ENCODE measurements around the gene CD274.
"Not testable (repeated sequence)": the region's sequence is repeated elsewhere in the genome, so short reads cannot be mapped to it uniquely, and the experiment has no call there.

The CD274 gene

DNA sequence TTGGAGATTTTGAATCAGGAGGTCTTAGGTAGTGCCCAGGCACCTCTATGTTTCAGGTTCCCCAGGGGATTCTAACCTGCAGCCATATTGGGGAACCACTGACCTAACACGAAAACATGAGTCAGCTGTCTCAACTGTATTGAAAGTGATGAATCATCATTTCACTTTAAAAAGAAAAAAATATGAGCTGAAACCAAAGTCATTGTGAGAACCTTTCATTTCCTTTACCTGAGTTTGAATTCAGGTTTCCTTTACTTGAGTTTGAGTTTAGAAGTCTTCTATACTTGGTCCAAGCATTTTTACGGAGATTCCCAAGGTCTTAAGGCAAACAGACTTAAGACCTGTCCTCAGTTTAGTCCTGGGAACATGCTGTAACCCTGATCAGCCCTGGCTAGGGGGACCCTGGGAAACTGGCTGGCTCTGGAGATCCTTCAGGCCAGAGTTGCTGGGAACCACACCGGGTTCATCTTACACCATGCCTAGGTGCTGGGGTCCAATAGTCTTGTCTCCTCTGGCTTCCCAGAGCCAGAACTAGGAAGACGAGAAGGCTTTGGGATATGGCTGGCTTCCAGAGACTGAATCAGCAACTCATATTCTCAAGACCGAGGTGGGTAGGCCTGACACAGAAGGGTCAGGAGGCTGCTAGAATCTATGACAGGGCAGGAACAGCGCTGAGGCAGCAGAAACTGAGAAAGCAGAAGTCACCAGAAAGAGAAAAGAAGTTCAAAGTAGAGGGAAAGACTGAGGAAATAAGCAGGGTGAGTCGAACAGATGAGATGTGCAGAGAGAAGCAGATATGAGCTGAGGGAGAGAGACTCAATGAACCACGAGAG, 43.6 kb downstream of the CD274 start:
- no peak overlapping the region for H3K4me3 ChIP-seq (ENCODE audit: control insufficient read depth, low read depth, low read length)
- DNase-seq (ENCODE audit: low read depth), result peak; percentile 54
- TF ChIP-seq, protein P1, sequence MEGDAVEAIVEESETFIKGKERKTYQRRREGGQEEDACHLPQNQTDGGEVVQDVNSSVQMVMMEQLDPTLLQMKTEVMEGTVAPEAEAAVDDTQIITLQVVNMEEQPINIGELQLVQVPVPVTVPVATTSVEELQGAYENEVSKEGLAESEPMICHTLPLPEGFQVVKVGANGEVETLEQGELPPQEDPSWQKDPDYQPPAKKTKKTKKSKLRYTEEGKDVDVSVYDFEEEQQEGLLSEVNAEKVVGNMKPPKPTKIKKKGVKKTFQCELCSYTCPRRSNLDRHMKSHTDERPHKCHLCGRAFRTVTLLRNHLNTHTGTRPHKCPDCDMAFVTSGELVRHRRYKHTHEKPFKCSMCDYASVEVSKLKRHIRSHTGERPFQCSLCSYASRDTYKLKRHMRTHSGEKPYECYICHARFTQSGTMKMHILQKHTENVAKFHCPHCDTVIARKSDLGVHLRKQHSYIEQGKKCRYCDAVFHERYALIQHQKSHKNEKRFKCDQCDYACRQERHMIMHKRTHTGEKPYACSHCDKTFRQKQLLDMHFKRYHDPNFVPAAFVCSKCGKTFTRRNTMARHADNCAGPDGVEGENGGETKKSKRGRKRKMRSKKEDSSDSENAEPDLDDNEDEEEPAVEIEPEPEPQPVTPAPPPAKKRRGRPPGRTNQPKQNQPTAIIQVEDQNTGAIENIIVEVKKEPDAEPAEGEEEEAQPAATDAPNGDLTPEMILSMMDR (IDR thresholded peaks at IDR 0.05; ENCODE audit: control insufficient read depth, insufficient read depth, low read depth, low read length, missing control alignments), result no peak

- H3K4me3 ChIP-seq (ENCODE audit: control insufficient read depth, low read depth, low read length), result not testable (repeated sequence)
Observed at GRCh38 chr9:5494765-5495164, 44.4 kb downstream of the CD274 start.

GRCh38 chr9:5499157-5499556, 48.8 kb downstream of the CD274 start:
- H3K4me3 ChIP-seq (ENCODE audit: control insufficient read depth, low read depth, low read length), result no peak overlapping the region
- DNase-seq (ENCODE audit: low read depth), result no peak
- TF ChIP-seq, protein P1 (IDR thresholded peaks at IDR 0.05; ENCODE audit: control insufficient read depth, insufficient read depth, low read depth, low read length, missing control alignments), result no peak

More at GRCh38 chr9:5494765-5495164, 44.4 kb downstream of the CD274 start:
- DNase-seq (ENCODE audit: low read depth), result not testable (repeated sequence)

- DNase-seq (ENCODE audit: low read depth), result no peak
- H3K4me3 ChIP-seq (ENCODE audit: control insufficient read depth, low read depth, low read length), result no peak overlapping the region
- TF ChIP-seq, protein P1 (IDR thresholded peaks at IDR 0.05; ENCODE audit: control insufficient read depth, insufficient read depth, low read depth, low read length, missing control alignments), result no peak
Observed at GRCh38 chr9:5499889-5500398, 49.6 kb downstream of the CD274 start.

DNA sequence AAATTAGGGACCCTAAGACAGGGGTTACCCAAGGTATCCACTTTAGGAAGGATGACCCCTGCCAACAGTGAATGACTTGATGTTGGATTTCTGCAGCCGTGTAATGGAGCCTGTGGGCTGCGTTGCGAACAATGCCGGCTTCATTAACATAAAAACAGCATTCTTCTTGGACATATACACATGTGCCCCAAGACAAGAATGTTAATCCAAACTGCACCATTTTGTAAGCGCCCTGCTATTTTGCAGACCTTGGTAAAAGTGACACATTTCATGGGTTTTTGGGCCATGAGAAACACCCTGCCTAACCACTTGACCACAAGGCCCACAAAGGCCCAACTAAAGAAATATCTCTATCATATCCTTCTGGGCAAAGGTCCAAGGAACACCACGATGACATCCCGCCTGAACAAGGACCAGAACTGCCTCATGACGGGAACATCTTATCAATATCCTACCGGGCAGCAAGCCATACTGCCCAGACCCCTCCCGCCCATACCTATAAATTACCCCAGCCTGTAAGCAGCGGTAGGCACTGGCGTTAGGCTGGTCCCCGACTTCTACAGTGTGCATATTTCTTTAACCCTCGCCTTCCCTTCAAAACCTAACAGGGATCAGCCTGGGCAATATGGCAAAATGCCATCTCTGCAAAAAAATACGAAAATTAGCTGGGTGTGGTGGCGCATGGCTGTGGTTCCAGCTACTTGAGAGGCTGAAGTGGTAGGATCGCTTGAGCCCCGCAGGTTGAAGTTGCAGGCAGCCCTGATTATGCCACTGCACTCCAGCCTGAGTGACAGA, 50.3 kb downstream of the CD274 start:
- TF ChIP-seq, protein P1 (IDR thresholded peaks at IDR 0.05; ENCODE audit: control insufficient read depth, insufficient read depth, low read depth, low read length, missing control alignments), result no peak
- H3K4me3 ChIP-seq (ENCODE audit: control insufficient read depth, low read depth, low read length), result no peak overlapping the region
- DNase-seq (ENCODE audit: low read depth), result no peak

- DNase-seq (ENCODE audit: low read depth), result no peak
- TF ChIP-seq, protein P1 (IDR thresholded peaks at IDR 0.05; ENCODE audit: control insufficient read depth, insufficient read depth, low read depth, low read length, missing control alignments), result no peak
- H3K4me3 ChIP-seq (ENCODE audit: control insufficient read depth, low read depth, low read length), result no peak overlapping the region
Observed at GRCh38 chr9:5502553-5502952, 52.2 kb downstream of the CD274 start.

- TF ChIP-seq, protein P1 (IDR thresholded peaks at IDR 0.05; ENCODE audit: control insufficient read depth, insufficient read depth, low read depth, low read length, missing control alignments), result no peak
- DNase-seq (ENCODE audit: low read depth), result peak; percentile 75
- H3K4me3 ChIP-seq (ENCODE audit: control insufficient read depth, low read depth, low read length), result no peak overlapping the region
Observed at GRCh38 chr9:5509573-5509972, 59.2 kb downstream of the CD274 start.

Measured in AG09309 (cell line).